ENCODE data around the gene SYNE1. TPM values are rescaled to one million over a fixed set of nuclear protein-coding genes. Genes with fewer than 3 reads are reported as not detected.

SYNE1 gene
- total and polyA plus RNA-seq, 2 of the 8 experiments (the other 6 are each of a cell fraction or from before 2014, with no cell fraction given) = 2.8 to 5.5 TPM

- Histone ChIP-seq H3K18ac (ENCODE audit: extremely low read depth, low read length) (no peak overlapping the region), H3K9me3 (ENCODE audit: insufficient read depth in 2 of 2, low read depth in 1 of 2, low read length in 1 of 2) (no peaks in the 10 kb centered on the region), H3K4me3 (ENCODE audit: extremely low read depth in 1 of 4, insufficient read depth in 2 of 4, low read depth in 3 of 4, low read length in 4 of 4) (no peak overlapping the region), H3K79me1 (ENCODE audit: low read depth, low read length) (no peaks in the 10 kb centered on the region), H3K4me2 (ENCODE audit: insufficient read depth in 1 of 2, low read depth in 2 of 2, low read length in 2 of 2) (no peak overlapping the region), H2BK5ac (ENCODE audit: low read depth, low read length) (no peak overlapping the region), H3K56ac (replicated peaks; ENCODE audit: insufficient read length, low read depth, low read length) (no peak overlapping the region), H2BK12ac (ENCODE audit: low read depth, low read length) (no peak overlapping the region), H3K4ac (replicated peaks; ENCODE audit: insufficient read length, low read depth, low read length) (no peak overlapping the region), H3K14ac (ENCODE audit: insufficient read length) (no peak overlapping the region), H4K8ac (ENCODE audit: extremely low read depth, insufficient read depth, low read length) (no peak overlapping the region), H3K4me1 (replicated peaks in 1 of 4; ENCODE audit: control insufficient read depth in 3 of 4, insufficient read depth in 4 of 4, low read length in 3 of 4) (no peaks in the 10 kb centered on the region), H3K23ac (ENCODE audit: insufficient read length) (no peak overlapping the region), H4K5ac (ENCODE audit: insufficient read length, low read depth, low read length) (no peak overlapping the region), H3K36me3 (ENCODE audit: control insufficient read depth in 2 of 4, insufficient read depth in 4 of 4, low read length in 3 of 4) (no peaks in the 10 kb centered on the region), H3K27me3 (replicated peaks in 1 of 4; ENCODE audit: control insufficient read depth in 3 of 4, extremely low read depth in 1 of 4, insufficient read depth in 3 of 4, low read length in 3 of 4) (no peaks in the 10 kb centered on the region), H3K23me2 (ENCODE audit: low read depth, low read length) (no peaks in the 10 kb centered on the region), H2BK20ac (ENCODE audit: low read length) (no peak overlapping the region), H2AK5ac (ENCODE audit: low read depth, low read length) (no peak overlapping the region), H4K91ac (replicated peaks; ENCODE audit: insufficient read length, low read length) (no peak overlapping the region), H3K9ac (replicated peaks in 1 of 4; ENCODE audit: extremely low read depth in 1 of 4, low read depth in 3 of 4, low read length in 3 of 4) (no peak overlapping the region), H3K27ac (ENCODE audit: low read depth, low read length) (no peak overlapping the region), H2BK120ac (replicated peaks; ENCODE audit: low read depth, low read length) (no peak overlapping the region), H2AFZ (ENCODE audit: low read length) (no peak overlapping the region), H2BK15ac (ENCODE audit: low read length) (no peak overlapping the region), H4K20me1 (replicated peaks in 1 of 2; ENCODE audit: control insufficient read depth in 1 of 2, insufficient read depth in 2 of 2, low read length in 2 of 2) (no peaks in the 10 kb centered on the region), H3K79me2 (ENCODE audit: control insufficient read depth in 1 of 2, insufficient read depth in 2 of 2, low read length in 2 of 2) (no peaks in the 10 kb centered on the region)
- CTCF ChIA-PET (ENCODE audit: partially characterized antibody) = interaction anchor here (0.5 to 1.6 kb wide), 2 partner anchors 15 to 84 kb away, joined by 3 to 8 read pairs; no protein-coding TSS in a partner anchor
- no peak for DNase-seq (ENCODE audit: low read depth in 1 of 2, low spot score in 2 of 2)
- WGBS, 2 experiments (ENCODE audit: extremely low coverage in 1 of 2, insufficient coverage in 1 of 2, insufficient read length in 1 of 2, insufficient replicate concordance in 2 of 2, low coverage in 1 of 2, low lambda C conversion rate in 2 of 2, missing lambda C conversion rate in 1 of 2) = 98% methylated on average over 6 of the region's 6 CpGs; no CpG with 5 or more reads in 1 of the 2 experiments
- no peak for TF ChIP-seq EGR1 (IDR thresholded peaks at IDR 0.05; ENCODE audit: borderline replicate concordance, low read depth, low read length)
- TF ChIP-seq, protein P1, sequence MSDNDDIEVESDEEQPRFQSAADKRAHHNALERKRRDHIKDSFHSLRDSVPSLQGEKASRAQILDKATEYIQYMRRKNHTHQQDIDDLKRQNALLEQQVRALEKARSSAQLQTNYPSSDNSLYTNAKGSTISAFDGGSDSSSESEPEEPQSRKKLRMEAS (IDR thresholded peaks at IDR 0.05) = no peak
- no peak for TF ChIP-seq SIRT6 (IDR thresholded peaks at IDR 0.05; ENCODE audit: low read length)
- no peak for TF ChIP-seq CBX8 (IDR thresholded peaks at IDR 0.05; ENCODE audit: borderline replicate concordance, low read depth, low read length)
- no peak for TF ChIP-seq NRF1 (IDR thresholded peaks at IDR 0.05; ENCODE audit: low read depth, low read length)
- TF ChIP-seq CHD1 (IDR thresholded peaks at IDR 0.05; ENCODE audit: low read depth, low read length) = no peak
- no peak for TF ChIP-seq POLR2A (IDR thresholded peaks at IDR 0.05; ENCODE audit: control extremely low read depth in 1 of 2, low read depth in 2 of 2, low read length in 2 of 2)
- TF ChIP-seq, protein P2, sequence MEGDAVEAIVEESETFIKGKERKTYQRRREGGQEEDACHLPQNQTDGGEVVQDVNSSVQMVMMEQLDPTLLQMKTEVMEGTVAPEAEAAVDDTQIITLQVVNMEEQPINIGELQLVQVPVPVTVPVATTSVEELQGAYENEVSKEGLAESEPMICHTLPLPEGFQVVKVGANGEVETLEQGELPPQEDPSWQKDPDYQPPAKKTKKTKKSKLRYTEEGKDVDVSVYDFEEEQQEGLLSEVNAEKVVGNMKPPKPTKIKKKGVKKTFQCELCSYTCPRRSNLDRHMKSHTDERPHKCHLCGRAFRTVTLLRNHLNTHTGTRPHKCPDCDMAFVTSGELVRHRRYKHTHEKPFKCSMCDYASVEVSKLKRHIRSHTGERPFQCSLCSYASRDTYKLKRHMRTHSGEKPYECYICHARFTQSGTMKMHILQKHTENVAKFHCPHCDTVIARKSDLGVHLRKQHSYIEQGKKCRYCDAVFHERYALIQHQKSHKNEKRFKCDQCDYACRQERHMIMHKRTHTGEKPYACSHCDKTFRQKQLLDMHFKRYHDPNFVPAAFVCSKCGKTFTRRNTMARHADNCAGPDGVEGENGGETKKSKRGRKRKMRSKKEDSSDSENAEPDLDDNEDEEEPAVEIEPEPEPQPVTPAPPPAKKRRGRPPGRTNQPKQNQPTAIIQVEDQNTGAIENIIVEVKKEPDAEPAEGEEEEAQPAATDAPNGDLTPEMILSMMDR (IDR thresholded peaks at IDR 0.05; ENCODE audit: control extremely low read depth in 1 of 3, insufficient read depth in 1 of 3, low read depth in 1 of 3, low read length in 3 of 3) = no peak
- no peak for TF ChIP-seq TAF1 (IDR thresholded peaks at IDR 0.05; ENCODE audit: low read depth, low read length)
- no peak for TF ChIP-seq CEBPB (IDR thresholded peaks at IDR 0.05; ENCODE audit: low read depth, low read length)
- no peak for TF ChIP-seq POLR2AphosphoS5 (IDR thresholded peaks at IDR 0.05; ENCODE audit: low read depth, low read length)
- TF ChIP-seq FOSL1 (IDR thresholded peaks at IDR 0.05; ENCODE audit: insufficient read depth, low read depth, low read length) = no peak
- no peak for FAIRE-seq
- POLR2A ChIA-PET (ENCODE audit: partially characterized antibody) = no interaction called here
Observed at GRCh38 chr6:152353440-152353839, 283.7 kb downstream of the SYNE1 start.

Measured in H1 (cell line).